A673 (cell line): Measurements from ENCODE around the gene CLDND2. TPM values are rescaled to one million over a fixed set of nuclear protein-coding genes. Genes with fewer than 3 reads are reported as not detected.

Experiments used
- BruUV-seq: library from RNA; stranded (reverse); fragments of 400-500 nt; replicated peaks from 2 replicates; lab custom pipeline; 2021; lab: Mats Ljungman, UMichigan
- CTCF ChIA-PET: fragments of 300-600 bp; sonication (Branson Sonifier 250); formaldehyde crosslinking; loops from one replicate; lab custom pipeline; 2022; ENCODE audit warnings: antibody characterized with exemption; lab: Charles Lee
- POLR2A ChIA-PET: fragments of 300-600 bp; sonication (Branson Sonifier 250); formaldehyde crosslinking; loops from one replicate; lab custom pipeline; 2022; ENCODE audit warnings: antibody characterized with exemption; ENCODE audit not compliant: low non-redundant PET; lab: Charles Lee
- DNase-seq: peaks from one replicate; pipeline ENCODE4 v3.0.0-alpha.2; 2015; ENCODE audit warnings: low spot score
- H3K27ac ChIP-seq: fragments of 200-600 bp; sonication (generic); 2 replicates; pipeline ENCODE4 v1.5.1; 2016; ENCODE audit warnings: mixed run types, low read depth, mild to moderate bottlenecking, mixed read lengths, antibody characterized with exemption, low read length; ENCODE audit not compliant: poor library complexity, severe bottlenecking
- H3K27me3 ChIP-seq: fragments of 200-600 bp; sonication (generic); replicated peaks from 2 replicates; pipeline ENCODE4 v1.6.1; 2017; ENCODE audit warnings: mixed run types, low read depth, mild to moderate bottlenecking, mixed read lengths, antibody characterized with exemption, low read length; ENCODE audit not compliant: insufficient read depth, poor library complexity
- H3K36me3 ChIP-seq: fragments of 200-600 bp; sonication (generic); 2 replicates; pipeline ENCODE4 v1.6.1; 2016; ENCODE audit warnings: mixed run types, mild to moderate bottlenecking, mixed read lengths, antibody characterized with exemption, low read length; ENCODE audit not compliant: insufficient read depth, poor library complexity, severe bottlenecking
- H3K4me1 ChIP-seq: fragments of 200-600 bp; sonication (generic); 2 replicates; pipeline ENCODE4 v1.6.1; 2017; ENCODE audit warnings: mixed run types, mild to moderate bottlenecking, mixed read lengths, antibody characterized with exemption, low read length; ENCODE audit not compliant: insufficient read depth, poor library complexity, severe bottlenecking
- H3K4me3 ChIP-seq: fragments of 200-600 bp; sonication (generic); 2 replicates; pipeline ENCODE4 v1.5.1; 2016; ENCODE audit warnings: low read depth, mixed run types, mild to moderate bottlenecking, mixed read lengths, low read length; ENCODE audit not compliant: poor library complexity, severe bottlenecking
- H3K9me3 ChIP-seq: fragments of 200-600 bp; sonication (generic); 2 replicates; pipeline ENCODE4 v1.6.1; 2016; ENCODE audit warnings: mixed run types, low read depth, mild to moderate bottlenecking, mixed read lengths, antibody characterized with exemption, low read length; ENCODE audit not compliant: poor library complexity, severe bottlenecking
- CTCF ChIP-seq: fragments of 300-800, 200-600 bp; sonication (generic); conservative IDR thresholded peaks from 2 replicates; pipeline ENCODE4 v1.5.1; 2017; ENCODE audit warnings: low read depth, mild to moderate bottlenecking, antibody characterized with exemption, low read length, moderate library complexity, mixed read lengths
- EZH2 ChIP-seq: fragments of 200-600 bp; sonication (generic); IDR thresholded peaks from 2 replicates; pipeline ENCODE4 v1.6.1; 2017; ENCODE audit warnings: borderline replicate concordance, low read depth, mild to moderate bottlenecking, mixed read lengths, antibody characterized with exemption, low read length; ENCODE audit not compliant: poor library complexity, severe bottlenecking
- intact Hi-C: fragments of 100-400 bp; cut with micrococcal nuclease; formaldehyde crosslinking; loops from one replicate; pipeline ENCODE4 v1.10.0; 2022; ENCODE audit not compliant: unreplicated experiment
- total RNA-seq: library from RNA; stranded (reverse); gene quantifications from 2 replicates; pipeline ENCODE4 v1.2.3, GENCODE V29; 2021

The CLDND2 gene
- total RNA-seq, 1 experiment from 2014 or later, result not detected

GRCh38 chr19:51415187-51415586 is 46.4 kb upstream of the CLDND2 start:
- no peaks in the 10 kb centered on the region for H3K36me3 ChIP-seq
- ChIA-PET POLR2A (no interaction called here), CTCF (no interaction called here)
- no peaks in the 10 kb centered on the region for H3K4me1 ChIP-seq
- BruUV-seq, result no TSS peak
- no peak overlapping the region for H3K27ac ChIP-seq
- intact Hi-C loops, result no loop called here
- H3K9me3 ChIP-seq, result no peaks in the 10 kb centered on the region
- peaks cover 10% of the 10 kb centered on the region for H3K27me3 ChIP-seq
- DNase-seq, result no peak
- H3K4me3 ChIP-seq, result no peak overlapping the region
- TF ChIP-seq EZH2, result no peak
- TF ChIP-seq CTCF, result no peak

- POLR2A ChIA-PET, result no interaction called here
- Histone ChIP-seq H3K36me3 (no peaks in the 10 kb centered on the region), H3K4me3 (no peak overlapping the region), H3K27ac (no peak overlapping the region), H3K4me1 (no peaks in the 10 kb centered on the region), H3K9me3 (no peaks in the 10 kb centered on the region), H3K27me3 (no peaks in the 10 kb centered on the region)
- BruUV-seq, result no TSS peak
- intact Hi-C loops, result no loop called here
- CTCF ChIA-PET, result no interaction called here
- TF ChIP-seq EZH2 (no peak), CTCF (no peak)
- DNase-seq, result no peak
Observed at GRCh38 chr19:51410950-51411748, 42.3 kb upstream of the CLDND2 start.

- Histone ChIP-seq H3K4me3 (no peak overlapping the region), H3K9me3 (no peaks in the 10 kb centered on the region), H3K4me1 (no peaks in the 10 kb centered on the region), H3K27ac (no peak overlapping the region), H3K36me3 (no peaks in the 10 kb centered on the region), H3K27me3 (no peaks in the 10 kb centered on the region)
- no TSS peak for BruUV-seq
- TF ChIP-seq CTCF (peak; percentile 46), EZH2 (no peak)
- POLR2A ChIA-PET, result no interaction called here
- DNase-seq, result no peak
- intact Hi-C loops, result no loop called here
- CTCF ChIA-PET, result interaction anchor here (0.8 kb wide), 1 partner anchor 14 kb away, joined by 3 read pairs; no protein-coding TSS in a partner anchor
Observed at GRCh38 chr19:51407511-51408131, 38.8 kb upstream of the CLDND2 start.
